HG03521 (cell line): ENCODE data around the gene MTCL3.

Experiments used
- ATAC-seq: cut with Tn5 transposase; IDR thresholded peaks from one replicate; pipeline ENCODE4 v1.9.1; 2021; ENCODE audit warnings: mild to moderate bottlenecking, moderate library complexity; ENCODE audit not compliant: unreplicated experiment

The MTCL3 gene

DNA sequence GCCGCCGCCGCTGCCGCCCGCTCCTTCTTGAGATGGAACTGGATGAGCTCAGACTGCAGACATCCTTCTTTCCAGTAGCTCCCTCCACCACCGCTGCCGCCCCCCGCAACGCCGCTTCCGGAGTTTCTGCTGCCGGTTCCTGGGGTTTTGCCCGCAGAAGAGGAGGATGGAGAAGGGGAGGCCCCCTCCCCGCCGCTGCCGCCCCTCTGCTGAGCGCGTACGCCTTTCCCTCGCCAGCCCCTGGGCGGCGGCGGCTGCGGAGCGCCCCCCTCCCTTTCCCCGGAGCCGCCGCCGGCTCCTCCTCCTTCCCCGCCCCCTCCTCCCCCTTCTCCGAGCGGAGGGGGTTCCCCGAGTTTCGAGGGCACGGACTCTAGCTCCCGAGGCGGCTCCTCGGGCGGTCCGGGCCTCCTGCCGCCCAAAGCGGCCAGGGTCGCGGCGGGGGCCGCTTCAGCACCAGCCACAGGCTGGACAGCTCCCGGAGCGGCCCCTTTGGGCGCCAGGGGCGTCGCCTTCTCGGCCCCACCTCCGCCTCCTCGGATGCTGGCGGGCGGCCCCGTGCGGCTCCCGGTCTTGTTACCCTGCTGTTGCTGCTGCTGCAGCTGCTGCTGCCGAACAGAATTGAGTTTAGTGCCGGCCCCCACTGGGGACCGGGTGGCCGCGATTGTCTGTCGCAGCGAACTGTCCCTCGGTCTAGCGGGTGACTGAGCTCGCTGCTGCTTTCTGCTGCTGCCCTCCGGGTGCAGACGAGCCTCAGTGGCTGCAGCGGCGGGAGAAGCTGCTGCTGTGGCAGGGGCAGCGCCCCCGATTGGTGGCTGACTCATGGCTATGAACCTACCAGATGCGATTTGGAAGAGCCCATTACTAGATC lies 3.1 kb downstream of the MTCL3 start:
- ATAC-seq: peak; percentile 77

DNA sequence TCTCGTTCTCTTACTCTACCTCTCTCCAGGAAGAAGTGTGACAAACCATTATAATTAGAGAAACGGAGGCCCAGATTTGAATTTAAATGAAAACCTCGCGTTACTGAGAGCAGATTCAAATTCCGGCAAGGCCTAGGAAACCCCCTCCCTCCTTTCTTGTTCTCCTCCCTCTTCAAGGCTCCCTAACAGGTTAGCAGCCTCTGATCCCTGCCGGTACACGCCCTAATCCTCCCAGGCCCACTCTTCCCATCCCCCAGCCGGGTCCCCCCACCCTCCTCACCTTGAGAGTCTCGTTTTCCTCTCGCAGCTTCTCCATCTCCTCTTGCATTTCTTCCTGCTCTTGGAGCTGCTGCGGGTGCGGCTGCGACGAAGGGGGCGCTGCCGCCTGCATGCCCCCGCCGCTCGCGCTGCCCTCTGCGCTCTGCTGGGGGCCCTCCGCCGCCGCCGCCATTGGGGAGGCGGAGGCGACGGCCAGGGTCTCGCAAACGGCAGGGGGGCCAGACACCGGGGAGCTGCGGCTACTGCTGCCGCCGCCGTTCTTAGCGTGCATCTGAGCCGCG lies 3.8 kb downstream of the MTCL3 start:
- no peak for ATAC-seq

DNA sequence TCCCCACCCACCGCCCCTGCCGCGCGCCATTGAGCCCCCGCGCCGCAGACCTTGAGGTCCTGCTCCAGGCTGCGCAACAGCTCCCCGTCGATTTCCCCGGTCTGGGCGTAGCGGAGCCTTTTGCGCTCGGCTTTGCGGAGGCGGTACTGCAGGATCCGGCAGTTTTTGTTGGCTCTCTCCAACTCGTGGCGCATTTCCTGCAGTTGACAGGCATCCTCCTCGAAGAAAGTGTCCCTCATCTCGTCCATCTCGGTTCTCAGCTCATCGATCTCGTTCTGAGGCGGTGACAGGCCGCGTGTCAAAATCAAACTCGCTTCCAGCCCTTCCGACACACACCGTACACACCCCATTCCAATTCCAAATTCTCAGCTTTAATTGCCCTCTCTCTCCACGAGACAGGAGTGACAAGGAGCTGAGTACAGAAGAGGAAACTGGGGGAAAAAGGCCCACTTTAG lies 4.3 kb downstream of the MTCL3 start:
- ATAC-seq: no peak

DNA sequence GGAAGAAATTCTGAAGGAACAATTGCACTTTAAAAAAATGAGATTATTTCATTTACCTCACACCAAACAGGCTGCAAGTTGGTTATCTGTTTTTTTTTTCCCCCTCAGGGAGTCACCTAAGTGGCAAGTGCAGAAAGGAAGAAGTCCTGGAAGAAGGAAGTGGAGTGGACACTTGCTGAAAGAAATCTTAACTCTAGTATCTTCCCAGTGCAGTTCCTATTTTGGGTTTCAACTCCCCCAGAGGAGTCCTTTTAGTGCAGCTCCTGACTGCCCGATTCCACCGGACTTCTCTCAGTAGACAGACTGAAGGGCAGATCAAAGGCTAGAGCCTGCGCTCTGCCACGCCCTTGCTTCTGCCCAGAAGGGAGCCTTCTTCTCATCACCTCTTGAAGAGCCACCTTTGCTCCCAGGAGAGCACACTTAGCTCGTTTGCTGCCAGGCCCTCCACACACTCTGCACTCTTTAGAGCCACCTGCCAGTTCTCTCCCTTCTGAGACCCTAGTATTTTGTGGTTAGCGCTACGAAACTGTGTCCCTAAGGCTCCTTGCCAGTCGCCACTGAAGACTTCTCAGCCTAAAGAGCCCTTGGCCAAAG lies 4.9 kb downstream of the MTCL3 start:
- no peak for ATAC-seq

DNA sequence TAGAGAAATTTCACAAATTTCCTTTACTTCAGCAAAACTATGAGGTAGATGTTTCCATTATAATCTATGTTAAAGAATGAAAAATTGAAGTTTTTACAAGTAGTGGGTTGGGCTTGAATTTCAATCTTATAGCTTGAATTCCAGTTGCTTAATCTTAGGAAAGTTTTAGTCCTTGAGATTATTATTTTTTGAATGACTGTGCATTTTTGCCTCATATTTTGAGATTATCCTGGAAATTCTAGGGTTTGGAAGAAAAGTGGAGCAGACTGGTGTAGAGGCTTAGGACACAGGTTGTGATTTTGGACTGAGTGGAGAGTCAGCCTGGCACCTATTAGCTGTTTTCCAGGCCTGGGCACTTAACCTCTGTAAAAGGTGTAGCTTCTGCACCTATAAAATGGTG lies 5.7 kb downstream of the MTCL3 start:
- ATAC-seq: no peak

DNA sequence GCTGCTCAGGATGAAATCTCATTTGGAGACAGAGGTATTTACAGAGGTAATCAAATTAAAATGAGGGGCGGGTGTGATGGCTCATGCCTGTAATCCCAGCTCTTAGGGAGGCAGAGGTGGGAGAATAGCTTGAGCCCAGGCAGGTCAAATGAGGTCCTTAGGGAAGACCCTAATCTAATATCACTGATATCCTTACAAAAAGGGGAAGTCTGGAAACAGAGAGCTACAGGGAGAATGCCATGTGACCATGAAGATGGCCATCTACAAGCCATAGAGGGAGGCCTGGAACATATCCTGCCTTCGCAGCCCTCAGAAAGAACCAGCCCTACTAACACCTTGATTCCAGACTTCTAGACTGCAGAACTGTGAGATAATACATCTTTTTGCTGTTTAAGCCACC lies 8.3 kb downstream of the MTCL3 start:
- no peak for ATAC-seq

DNA sequence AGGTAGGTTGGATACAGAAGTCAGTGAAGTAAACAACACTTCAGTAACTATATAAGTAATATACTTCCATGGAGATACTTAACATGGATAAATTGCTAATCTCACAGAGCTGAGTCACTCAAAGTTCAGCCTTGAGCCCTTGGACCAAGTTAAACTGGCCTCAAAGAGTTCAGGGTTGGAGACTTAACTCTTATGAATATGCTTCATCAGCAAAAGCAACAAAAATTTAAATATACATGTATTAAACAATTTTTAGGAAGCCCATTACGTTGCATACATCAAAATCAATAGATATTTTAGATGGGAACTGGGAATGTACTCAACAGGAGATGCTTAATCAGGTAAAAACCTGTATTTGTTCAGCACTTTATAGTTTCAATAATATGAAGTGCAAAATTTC lies 12.2 kb downstream of the MTCL3 start:
- ATAC-seq: no peak

DNA sequence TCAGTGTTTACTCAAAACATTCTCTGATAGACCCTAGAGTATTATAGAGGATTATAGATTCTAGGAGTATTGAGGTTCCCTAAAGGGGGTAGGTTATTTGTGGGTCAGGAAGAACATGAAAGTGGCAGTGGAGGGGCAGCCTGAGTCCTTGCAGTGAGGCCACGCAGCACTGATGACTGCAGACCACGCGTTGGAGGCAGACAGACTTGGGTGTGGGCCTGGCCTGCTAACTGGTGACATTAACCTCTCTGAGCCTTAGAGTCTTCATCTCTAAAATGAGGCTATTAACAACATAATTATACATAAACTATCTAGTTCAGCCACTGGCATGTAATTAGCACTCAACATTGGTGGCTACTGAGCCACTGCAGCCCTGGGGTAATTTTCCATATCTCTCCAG lies 16.1 kb downstream of the MTCL3 start:
- ATAC-seq: no peak

DNA sequence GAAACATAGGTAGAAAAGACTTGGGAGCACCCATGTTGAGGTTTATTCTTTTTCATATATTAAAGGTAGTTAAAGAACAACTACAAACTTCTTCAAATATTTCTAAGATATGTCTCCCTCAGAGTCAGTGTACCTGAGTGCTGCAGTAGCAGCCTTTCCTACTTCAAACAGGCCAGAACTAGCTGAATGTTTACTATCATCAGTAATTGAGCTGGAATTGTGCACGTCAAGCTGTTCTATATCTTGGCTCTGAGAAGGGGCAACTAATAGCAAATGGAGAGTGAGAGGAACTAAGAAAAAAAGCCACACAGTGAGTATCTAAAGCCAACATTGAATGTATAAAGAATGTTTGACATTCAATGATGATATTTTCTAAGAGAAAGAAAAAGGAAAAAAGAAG lies 21.7 kb downstream of the MTCL3 start:
- no peak for ATAC-seq

DNA sequence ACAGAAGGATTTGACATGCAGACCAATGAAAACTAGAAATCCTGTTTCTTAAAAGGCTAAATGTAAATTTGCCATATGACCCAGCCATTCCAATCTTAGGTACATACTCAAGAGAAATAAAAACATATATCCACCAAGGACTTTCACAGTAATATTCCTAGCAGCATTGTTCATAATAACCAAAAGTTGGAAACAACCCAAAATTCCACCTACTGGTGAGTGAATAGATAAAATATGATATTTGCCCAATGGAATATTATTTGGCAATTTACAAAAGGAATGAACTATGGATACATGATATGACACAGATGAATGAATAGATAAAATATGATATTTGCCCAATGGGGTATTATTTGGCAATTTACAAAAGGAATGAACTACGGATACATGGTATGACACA lies 22.7 kb downstream of the MTCL3 start:
- ATAC-seq: no peak

DNA sequence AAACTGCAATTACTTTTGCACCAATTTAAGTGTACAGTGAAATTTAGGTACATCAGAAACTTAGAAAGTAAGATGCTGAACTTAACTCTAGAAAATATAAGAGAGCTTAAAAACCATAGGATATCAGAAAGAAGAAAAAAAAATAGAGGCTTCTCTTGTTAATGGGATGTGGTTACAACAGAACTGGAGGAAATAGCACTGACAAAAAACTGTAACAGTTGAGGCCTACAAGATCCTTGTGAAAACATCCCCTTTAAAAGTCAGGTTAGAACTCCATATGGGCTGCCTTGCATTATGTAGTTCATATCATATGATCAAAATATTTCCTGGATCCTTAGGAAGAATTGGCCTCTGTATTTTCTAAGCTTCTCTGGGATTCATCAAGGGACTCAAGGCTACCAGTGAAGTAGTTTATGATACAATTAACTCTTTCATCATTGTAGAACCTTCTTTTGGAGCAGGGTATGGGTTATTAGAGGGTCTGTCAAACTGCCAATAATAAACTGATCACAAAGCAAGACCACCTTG lies 24.8 kb downstream of the MTCL3 start:
- no peak for ATAC-seq

DNA sequence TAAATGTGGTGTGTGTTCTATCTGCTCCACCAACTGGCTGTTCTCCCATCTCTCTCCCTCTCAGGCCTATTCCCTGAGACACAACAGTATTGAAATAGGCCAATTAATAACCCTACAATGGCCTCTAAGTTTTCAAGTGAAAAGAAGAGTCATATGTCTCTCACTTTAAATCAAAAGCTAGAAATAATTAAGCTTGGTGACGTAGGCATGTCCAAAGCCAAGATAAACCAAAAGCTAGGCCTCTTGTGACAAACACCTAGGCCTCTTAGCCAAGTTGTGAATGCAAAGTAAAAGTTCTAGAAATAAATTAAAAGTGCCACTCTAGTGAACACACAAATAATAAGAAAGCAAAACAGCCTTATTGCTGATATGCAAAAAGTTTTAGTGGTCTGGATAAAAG lies 29.9 kb downstream of the MTCL3 start:
- no peak for ATAC-seq

DNA sequence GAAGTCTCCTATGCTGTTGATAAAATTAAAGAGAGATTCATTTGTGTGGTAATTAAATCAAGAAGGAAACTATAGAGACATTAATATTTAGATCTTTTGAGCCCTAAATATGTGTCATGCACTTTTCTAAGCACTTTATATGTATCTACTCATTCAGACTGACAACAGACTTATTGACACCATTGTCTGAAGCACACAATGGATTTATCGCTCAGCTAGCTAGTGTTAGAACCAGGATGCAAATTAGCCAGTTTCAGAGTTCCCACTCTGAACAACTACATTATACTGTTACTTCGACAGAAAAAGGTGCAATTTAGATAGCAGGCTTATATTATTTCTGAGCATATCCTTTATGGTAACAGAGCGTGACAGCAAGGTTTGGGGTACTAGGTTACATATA lies 32.2 kb downstream of the MTCL3 start:
- no peak for ATAC-seq

DNA sequence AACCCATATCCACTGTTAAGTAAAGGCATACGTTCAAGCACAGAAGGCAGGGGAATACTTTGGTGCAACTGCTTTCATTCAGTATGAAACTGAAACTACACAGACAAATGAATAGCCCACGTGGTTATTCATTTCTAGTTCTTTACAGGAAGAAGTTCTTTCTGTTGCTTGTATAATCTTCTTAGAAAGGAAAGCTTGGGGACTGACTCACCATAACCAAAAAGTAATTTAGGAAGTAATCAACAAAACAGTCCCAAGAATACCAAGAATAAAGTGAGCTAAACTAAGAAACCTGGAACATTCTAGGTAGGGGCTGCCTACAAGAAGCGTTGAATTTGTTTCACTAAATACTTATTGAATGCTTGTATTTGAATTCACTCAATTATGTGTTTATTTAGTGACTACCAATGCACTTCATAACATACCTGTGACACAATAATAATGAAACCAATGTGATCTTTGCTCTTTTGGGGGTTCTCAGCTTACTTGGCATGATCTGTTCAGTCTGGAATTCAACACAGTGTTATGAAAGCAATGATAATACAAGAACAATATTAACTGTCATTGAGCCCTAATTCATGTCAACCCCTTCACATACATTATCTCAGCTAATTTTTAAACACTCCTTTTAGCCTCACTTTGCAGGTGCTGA lies 34.8 kb downstream of the MTCL3 start:
- peak; percentile 99 for ATAC-seq

DNA sequence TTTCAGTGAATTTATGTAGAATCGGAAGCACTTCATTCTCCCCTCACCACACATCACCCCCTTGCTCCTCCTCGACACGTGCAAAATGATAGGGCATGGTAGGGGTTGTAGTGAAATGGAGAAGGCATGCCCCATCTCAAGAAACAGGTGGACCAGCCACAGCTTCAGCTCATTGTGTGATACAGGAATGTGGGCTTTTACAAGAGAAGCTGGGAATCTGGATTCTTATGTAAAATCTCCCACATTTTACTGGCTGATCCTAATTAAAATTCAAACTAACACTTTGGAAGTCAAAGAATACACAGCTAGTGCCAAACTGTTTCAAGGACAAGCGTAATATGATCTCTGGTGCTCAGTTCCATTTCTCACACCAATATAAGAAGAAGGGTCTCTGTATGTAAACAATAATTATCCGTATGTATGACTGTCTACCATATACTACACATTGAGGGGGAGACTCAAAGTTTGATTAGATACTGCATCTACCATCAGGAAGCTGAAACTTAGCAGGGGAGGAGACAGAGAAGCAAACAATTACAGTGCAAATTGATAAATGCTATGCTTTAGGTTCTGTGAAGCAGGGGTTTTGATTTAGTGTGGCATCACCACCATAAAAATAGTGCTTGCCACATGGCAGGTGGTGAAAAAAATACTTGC lies 35.6 kb downstream of the MTCL3 start:
- peak; percentile 10 for ATAC-seq

DNA sequence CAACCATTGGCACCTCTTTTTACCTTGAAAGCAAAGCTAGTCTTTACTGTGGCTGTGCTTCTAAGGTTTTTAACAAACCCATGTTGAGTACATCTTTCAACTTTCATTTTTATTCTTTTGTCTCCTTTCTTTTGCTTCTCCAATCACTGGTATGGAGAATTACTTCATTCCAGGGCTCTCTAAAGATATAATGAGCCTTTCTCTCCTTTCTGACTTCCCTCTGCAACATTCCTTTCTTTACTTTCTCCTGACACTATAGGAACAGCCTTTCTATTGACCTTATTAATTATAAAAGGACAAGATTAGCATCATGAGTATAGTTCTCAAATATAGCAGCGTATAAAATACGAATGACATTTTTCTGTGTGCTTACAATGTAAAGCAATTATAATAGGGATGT lies 36.8 kb downstream of the MTCL3 start:
- ATAC-seq: no peak

DNA sequence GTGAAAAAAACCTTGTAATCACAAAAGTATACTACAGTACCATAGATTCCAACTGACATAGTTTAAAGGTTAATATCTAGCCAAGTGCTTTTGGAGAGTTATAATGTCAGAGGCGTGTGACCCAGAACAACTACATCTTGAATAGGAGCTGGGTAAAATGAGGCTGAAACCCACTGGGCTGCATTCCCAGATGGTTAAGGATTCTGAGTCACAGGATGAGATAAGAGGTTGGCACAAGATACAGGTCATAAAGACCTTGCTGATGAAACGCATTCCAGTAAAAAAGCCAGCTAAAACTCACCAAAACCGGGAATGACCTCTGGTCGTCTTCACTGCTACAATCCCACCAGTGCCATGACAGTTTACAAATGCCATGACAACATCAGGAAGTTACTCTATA lies 37.5 kb downstream of the MTCL3 start:
- no peak for ATAC-seq

DNA sequence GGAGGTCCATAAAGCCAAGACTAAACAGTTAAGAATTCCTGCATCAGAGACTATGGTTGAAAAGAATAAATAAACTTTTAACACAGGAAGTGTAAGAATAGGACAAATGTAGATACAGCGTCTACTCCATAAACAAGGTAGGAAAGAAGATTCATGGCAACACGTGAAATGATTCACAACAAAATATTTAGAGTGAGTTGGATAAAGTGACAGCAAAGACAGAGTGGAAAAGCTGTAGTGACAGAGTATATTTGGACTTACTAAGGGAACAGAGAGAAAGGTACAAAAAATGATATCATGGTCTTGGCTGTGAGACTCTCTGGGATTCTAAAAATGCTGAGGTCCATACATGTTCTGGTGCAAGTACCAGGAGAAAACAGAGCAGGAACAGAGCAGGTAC lies 38.0 kb downstream of the MTCL3 start:
- no peak for ATAC-seq

DNA sequence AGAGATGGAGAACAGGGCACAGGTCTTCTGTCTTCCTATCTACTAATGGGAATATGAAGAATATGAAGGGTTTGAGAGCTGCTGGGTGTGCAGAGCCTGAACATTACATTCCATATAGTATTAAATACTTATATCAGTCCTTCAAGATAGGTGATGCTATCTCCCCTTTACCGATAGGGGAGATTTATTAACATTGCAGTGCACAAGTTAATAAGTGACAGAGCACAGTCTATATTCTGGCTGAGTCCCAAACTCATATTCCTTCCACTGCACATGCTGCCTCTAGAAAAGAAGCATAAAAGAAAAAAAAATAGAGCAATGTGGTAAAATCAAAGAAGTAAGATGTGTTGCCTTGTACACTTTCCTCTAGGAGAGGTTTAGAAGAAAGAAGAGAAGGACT lies 41.5 kb downstream of the MTCL3 start:
- no peak for ATAC-seq

DNA sequence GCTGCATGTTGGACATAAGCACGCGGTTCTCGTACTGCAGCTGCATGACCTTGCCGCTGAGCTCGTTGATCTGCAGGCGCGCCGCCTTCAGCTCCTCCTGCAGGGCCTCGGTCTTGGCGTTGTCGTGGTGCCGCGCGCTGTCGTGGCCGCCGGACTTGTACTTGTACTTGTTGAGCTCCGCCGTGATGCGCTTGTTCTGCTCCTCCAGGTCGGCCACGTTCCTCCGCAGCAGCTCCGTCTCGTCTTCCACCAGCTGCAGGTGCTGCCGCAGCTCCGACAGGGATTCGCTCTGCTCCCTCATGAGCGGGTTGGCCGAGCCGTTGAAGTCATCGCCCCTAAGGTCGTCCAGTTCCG lies 43.3 kb downstream of the MTCL3 start:
- ATAC-seq: no peak
